Panc1 (cell line): Measurements from ENCODE around the gene ANAPC16. TPM values are rescaled to one million over a fixed set of nuclear protein-coding genes. Genes with fewer than 3 reads are reported as not detected.

Experiments
- ATAC-seq: fragments of 200-7000 bp; cut with Tn5 transposase; 2 replicates; pipeline ENCODE4 v1.9.1; 2020; ENCODE audit warnings: mild to moderate bottlenecking, moderate library complexity
- BruUV-seq: library from RNA; stranded (reverse); fragments of 400-500 nt; replicated peaks from 2 replicates; lab custom pipeline; 2021; lab: Mats Ljungman, UMichigan
- CTCF ChIA-PET: fragments of 300-600 bp; sonication (Branson Sonifier 250); formaldehyde crosslinking; loops from one replicate; lab custom pipeline; 2022; ENCODE audit warnings: antibody characterized with exemption; lab: Charles Lee
- POLR2A ChIA-PET: fragments of 300-600 bp; sonication (Branson Sonifier 250); formaldehyde crosslinking; loops from one replicate; lab custom pipeline; 2022; ENCODE audit warnings: antibody characterized with exemption; lab: Charles Lee
- DNase-seq: peaks from one replicate; pipeline ENCODE4 v3.0.0-alpha.2; 2010; ENCODE audit warnings: low read depth, low spot score
- H3K27ac ChIP-seq: 2 replicates; pipeline ENCODE4 v1.5.1; 2011; ENCODE audit warnings: mild to moderate bottlenecking, low read length, inconsistent platforms
- H3K27me3 ChIP-seq: fragments of 200-500 bp; sonication (Bioruptor generic); 2 replicates; pipeline ENCODE4 v1.6.0; 2014; ENCODE audit warnings: low read length, inconsistent platforms; ENCODE audit not compliant: control insufficient read depth, insufficient read depth
- H3K36me3 ChIP-seq: fragments of 200-500 bp; sonication (Bioruptor generic); 2 replicates; pipeline ENCODE4 v1.5.1; 2014; ENCODE audit warnings: inconsistent platforms, mild to moderate bottlenecking, low read length, moderate library complexity; ENCODE audit not compliant: control insufficient read depth, insufficient read depth
- H3K4me1 ChIP-seq: 2 replicates; pipeline ENCODE4 v1.5.1; 2011; ENCODE audit warnings: inconsistent platforms, mild to moderate bottlenecking, low read length, moderate library complexity; ENCODE audit not compliant: control insufficient read depth, insufficient read depth
- H3K4me3 ChIP-seq, 2 experiments: 2 replicates each; pipeline ENCODE4 v1.5.1; 2011 to 2012; ENCODE audit warnings: low read depth in 2 of 2, low read length in 2 of 2, mild to moderate bottlenecking in 2 of 2, inconsistent platforms in 1 of 2, moderate library complexity in 1 of 2
- H3K9me3 ChIP-seq: fragments of 200-500 bp; sonication (Bioruptor generic); 2 replicates; pipeline ENCODE4 v1.5.1; 2014; ENCODE audit warnings: low read depth, mild to moderate bottlenecking, inconsistent platforms, low read length, moderate library complexity; ENCODE audit not compliant: control insufficient read depth, insufficient read depth
- POLR2AphosphoS5 ChIP-seq: IDR thresholded peaks from 2 replicates; pipeline ENCODE4 v1.6.1; 2012; ENCODE audit warnings: mild to moderate bottlenecking, low read depth, low read length, moderate library complexity
- REST ChIP-seq, 2 experiments: IDR thresholded peaks; 2 replicates each; pipeline ENCODE4 v1.6.1; 2011 to 2012; ENCODE audit warnings: low read depth in 2 of 2, control low read depth in 1 of 2, low read length in 1 of 2, mild to moderate bottlenecking in 1 of 2, moderate library complexity in 1 of 2; ENCODE audit not compliant: insufficient read depth in 1 of 2
- SIN3A ChIP-seq: IDR thresholded peaks from 2 replicates; pipeline ENCODE4 v1.6.1; 2012; ENCODE audit warnings: low read depth, mild to moderate bottlenecking, low read length, moderate library complexity, borderline replicate concordance; ENCODE audit not compliant: insufficient read depth
- TCF7L2 ChIP-seq: IDR thresholded peaks from 2 replicates; pipeline ENCODE4 v1.6.1; 2011; ENCODE audit warnings: mild to moderate bottlenecking, low read depth, low read length, inconsistent platforms
- in situ Hi-C: cut with HindIII; loops from 2 replicates; pipeline ENCODE4 v1.10.0; 2016; ENCODE audit warnings: low sequenced_read_pairs, low pct_unique_long_range_greater_than_20kb
- intact Hi-C: fragments of 100-400 bp; cut with micrococcal nuclease; formaldehyde crosslinking; loops from one replicate; pipeline ENCODE4 v1.10.0; 2022; ENCODE audit not compliant: unreplicated experiment
- total RNA-seq: library from RNA; stranded (reverse); gene quantifications from one replicate; pipeline ENCODE4 v1.2.1, GENCODE V29; 2021; ENCODE audit not compliant: unreplicated experiment
- TF ChIP-seq, protein P1 (sequence below): fragments of 450-650 bp; IDR thresholded peaks from 2 replicates; pipeline ENCODE4 v1.5.1; 2017; ENCODE audit warnings: mild to moderate bottlenecking

The ANAPC16 gene
- total RNA-seq, 1 experiment from 2014 or later: 110 TPM

DNA sequence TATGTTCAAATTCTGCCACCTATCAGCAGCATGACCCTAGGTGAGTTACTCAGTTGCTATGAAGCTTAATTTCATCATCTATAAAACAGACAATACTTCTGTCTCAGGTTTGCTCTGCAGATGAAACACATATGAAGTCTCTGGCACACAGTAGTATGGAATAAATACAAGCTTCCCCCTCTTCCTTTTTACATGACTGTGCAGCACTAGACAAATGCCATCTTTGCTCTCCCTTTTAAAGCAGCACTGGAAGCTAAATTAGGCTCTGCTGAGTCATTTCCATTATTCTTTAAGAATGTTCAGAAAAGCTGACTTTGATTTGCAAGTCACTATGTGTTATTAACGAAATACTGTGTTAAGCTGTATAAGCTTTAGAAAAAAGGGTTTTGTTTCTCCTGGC lies 40.7 kb upstream of the ANAPC16 start:
- CTCF ChIA-PET: no interaction called here
- TF ChIP-seq REST (IDR thresholded peaks at IDR 0.05; ENCODE audit: insufficient read depth in 1 of 2, low read depth in 2 of 2, low read length in 1 of 2) (no peak), POLR2AphosphoS5 (no peak)
- POLR2A ChIA-PET: interaction anchor here (0.5 kb wide), 1 partner anchor 23 kb away, joined by 3 read pairs; no protein-coding TSS in a partner anchor
- H3K27ac ChIP-seq: peak overlapping the region; percentile 100
- in situ Hi-C loops: no loop called here
- no peaks in the 10 kb centered on the region for H3K27me3 ChIP-seq
- no peak overlapping the region for H3K4me3 ChIP-seq
- intact Hi-C loops: no loop called here
- peaks cover 18% of the 10 kb centered on the region; the same call in 1 of the 2 replicates for H3K36me3 ChIP-seq
- no peak for DNase-seq
- BruUV-seq: no TSS peak
- ATAC-seq: no peak
- H3K4me1 ChIP-seq: peaks cover 74% of the 10 kb centered on the region
- H3K9me3 ChIP-seq: no peaks in the 10 kb centered on the region

DNA sequence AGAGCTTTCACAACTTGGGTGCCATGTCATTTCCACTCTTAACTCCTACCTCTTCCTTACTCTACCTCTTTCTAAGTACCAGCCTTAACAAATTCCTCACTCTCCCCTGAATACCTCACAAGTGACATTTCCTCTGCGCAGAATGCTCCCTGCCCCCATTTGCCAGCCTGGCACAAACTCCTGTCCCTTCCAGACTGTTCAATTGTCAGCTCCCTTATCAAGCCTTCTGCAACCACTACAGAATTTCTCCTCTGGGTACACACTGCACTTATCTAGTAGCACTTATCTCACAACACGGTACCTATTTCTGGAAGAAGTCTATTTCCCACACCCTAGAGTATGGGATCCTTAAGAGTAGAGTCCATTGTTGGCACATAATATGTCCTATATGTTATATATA lies 39.1 kb upstream of the ANAPC16 start:
- peaks cover 20% of the 10 kb centered on the region; the same call in 1 of the 2 replicates for H3K36me3 ChIP-seq
- TF ChIP-seq, protein P1, sequence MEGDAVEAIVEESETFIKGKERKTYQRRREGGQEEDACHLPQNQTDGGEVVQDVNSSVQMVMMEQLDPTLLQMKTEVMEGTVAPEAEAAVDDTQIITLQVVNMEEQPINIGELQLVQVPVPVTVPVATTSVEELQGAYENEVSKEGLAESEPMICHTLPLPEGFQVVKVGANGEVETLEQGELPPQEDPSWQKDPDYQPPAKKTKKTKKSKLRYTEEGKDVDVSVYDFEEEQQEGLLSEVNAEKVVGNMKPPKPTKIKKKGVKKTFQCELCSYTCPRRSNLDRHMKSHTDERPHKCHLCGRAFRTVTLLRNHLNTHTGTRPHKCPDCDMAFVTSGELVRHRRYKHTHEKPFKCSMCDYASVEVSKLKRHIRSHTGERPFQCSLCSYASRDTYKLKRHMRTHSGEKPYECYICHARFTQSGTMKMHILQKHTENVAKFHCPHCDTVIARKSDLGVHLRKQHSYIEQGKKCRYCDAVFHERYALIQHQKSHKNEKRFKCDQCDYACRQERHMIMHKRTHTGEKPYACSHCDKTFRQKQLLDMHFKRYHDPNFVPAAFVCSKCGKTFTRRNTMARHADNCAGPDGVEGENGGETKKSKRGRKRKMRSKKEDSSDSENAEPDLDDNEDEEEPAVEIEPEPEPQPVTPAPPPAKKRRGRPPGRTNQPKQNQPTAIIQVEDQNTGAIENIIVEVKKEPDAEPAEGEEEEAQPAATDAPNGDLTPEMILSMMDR: no peak
- no peak for TF ChIP-seq SIN3A
- TF ChIP-seq POLR2AphosphoS5: no peak
- no peak for TF ChIP-seq TCF7L2
- TF ChIP-seq REST (IDR thresholded peaks at IDR 0.05; ENCODE audit: insufficient read depth in 1 of 2, low read depth in 2 of 2, low read length in 1 of 2): no peak
- BruUV-seq: no TSS peak
- ATAC-seq (no peak), DNase-seq (no peak)
- POLR2A ChIA-PET: no interaction called here
- intact Hi-C loops: no loop called here
- CTCF ChIA-PET: no interaction called here
- H3K9me3 ChIP-seq: no peaks in the 10 kb centered on the region
- H3K27ac ChIP-seq: peak overlapping the region; percentile 100
- H3K4me3 ChIP-seq: no peak overlapping the region
- H3K27me3 ChIP-seq: no peaks in the 10 kb centered on the region
- in situ Hi-C loops: no loop called here
- H3K4me1 ChIP-seq: peaks cover 61% of the 10 kb centered on the region
